Glutamatergic neuron (in vitro differentiated cells): ENCODE measurements around the gene USH1G. TPM values are rescaled to one million over a fixed set of nuclear protein-coding genes. Genes with fewer than 3 reads are reported as not detected.

Source experiments
- DNase-seq: peaks from one replicate; pipeline ENCODE4 v3.0.0; 2022
- H3K27ac Mint-ChIP-seq: one replicate; pipeline ENCODE4 v1.8.0; 2020; ENCODE audit warnings: mild to moderate bottlenecking, mixed read lengths, inconsistent platforms; ENCODE audit not compliant: unreplicated experiment
- H3K27me3 Mint-ChIP-seq: one replicate; pipeline ENCODE4 v1.8.0; 2020; ENCODE audit warnings: mild to moderate bottlenecking, moderate library complexity, mixed read lengths, inconsistent platforms; ENCODE audit not compliant: unreplicated experiment
- H3K36me3 Mint-ChIP-seq: one replicate; pipeline ENCODE4 v1.8.0; 2020; ENCODE audit warnings: mild to moderate bottlenecking, mixed read lengths, inconsistent platforms; ENCODE audit not compliant: unreplicated experiment
- H3K4me1 Mint-ChIP-seq: one replicate; pipeline ENCODE4 v1.8.0; 2020; ENCODE audit warnings: mild to moderate bottlenecking, low read depth, mixed read lengths, inconsistent platforms; ENCODE audit not compliant: unreplicated experiment
- H3K4me3 Mint-ChIP-seq: one replicate; pipeline ENCODE4 v1.8.0; 2020; ENCODE audit warnings: mild to moderate bottlenecking, mixed read lengths, inconsistent platforms; ENCODE audit not compliant: unreplicated experiment
- H3K9me3 Mint-ChIP-seq: one replicate; pipeline ENCODE4 v1.8.0; 2020; ENCODE audit warnings: mild to moderate bottlenecking, moderate library complexity, mixed read lengths, inconsistent platforms; ENCODE audit not compliant: unreplicated experiment
- CTCF ChIP-seq: fragments of 200-600 bp; sonication (generic); IDR thresholded peaks from one replicate; pipeline ENCODE4 v1.5.0; 2021; ENCODE audit not compliant: partially characterized antibody, unreplicated experiment
- total RNA-seq: library from RNA; stranded (reverse); fragmentation: NEBNext Ultra II Directional; extraction: Animal tissue kit (Norgen Biotek cat#: 25700); gene quantifications from one replicate; pipeline ENCODE4 v1.2.1, GENCODE V29; 2021; ENCODE audit not compliant: unreplicated experiment

The USH1G gene
- total RNA-seq, 1 donor from 2014 or later: 0.12 TPM

GRCh38 chr17:74868251-74868907 lies 54.7 kb downstream of the USH1G start:
- Mint-ChIP-seq H3K9me3 (peaks cover 7% of the 10 kb centered on the region), H3K27me3 (peaks cover 18% of the 10 kb centered on the region), H3K4me3 (no peak overlapping the region), H3K27ac (no peak overlapping the region), H3K4me1 (peaks cover 3% of the 10 kb centered on the region), H3K36me3 (no peaks in the 10 kb centered on the region)
- TF ChIP-seq CTCF: no peak
- DNase-seq: no peak

- no peak overlapping the region for H3K4me3 Mint-ChIP-seq
- H3K36me3 Mint-ChIP-seq: no peaks in the 10 kb centered on the region
- no peaks in the 10 kb centered on the region for H3K4me1 Mint-ChIP-seq
- no peak for TF ChIP-seq CTCF
- H3K27me3 Mint-ChIP-seq: peaks cover 14% of the 10 kb centered on the region
- peaks cover 3% of the 10 kb centered on the region for H3K9me3 Mint-ChIP-seq
- no peak overlapping the region for H3K27ac Mint-ChIP-seq
- no peak for DNase-seq
Observed at GRCh38 chr17:74866198-74866835, 56.7 kb downstream of the USH1G start.

Other genes starting within 250 kb of the USH1G start
- gene CD300LF, start 210.3 kb downstream of the USH1G start, total RNA-seq: not detected
- 2.1 TPM for gene RAB37, start 186.0 kb downstream of the USH1G start, total RNA-seq
- 26.9 TPM for gene NHERF1, start 174.6 kb downstream of the USH1G start, total RNA-seq
- 67.8 TPM for gene NAT9, start 146.9 kb downstream of the USH1G start, total RNA-seq
- gene GRIN2C, start 63.4 kb downstream of the USH1G start, total RNA-seq: 0.12 TPM
- 12.1 TPM for gene FDXR, start 50.3 kb downstream of the USH1G start, total RNA-seq
- not detected for gene FADS6, start 29.6 kb downstream of the USH1G start, total RNA-seq
- gene OTOP2, start 1.0 kb upstream of the USH1G start, total RNA-seq: not detected
- not detected for gene OTOP3, start 12.6 kb upstream of the USH1G start, total RNA-seq
- 106 TPM for gene HID1, start 49.5 kb upstream of the USH1G start, total RNA-seq
- 59.4 TPM for gene CDR2L, start 64.4 kb upstream of the USH1G start, total RNA-seq
- 22.2 TPM for gene MRPL58, start 89.4 kb upstream of the USH1G start, total RNA-seq
- 139 TPM for gene ATP5PD, start 123.7 kb upstream of the USH1G start, total RNA-seq
- 23.4 TPM for gene KCTD2, start 124.0 kb upstream of the USH1G start, total RNA-seq
- 1.1 TPM for gene SLC16A5, start 164.7 kb upstream of the USH1G start, total RNA-seq
- gene ARMC7, start 186.7 kb upstream of the USH1G start, total RNA-seq: 9.9 TPM
- gene NT5C, start 208.5 kb upstream of the USH1G start, total RNA-seq: 40.4 TPM
- gene JPT1, start 231.3 kb upstream of the USH1G start, total RNA-seq: 642 TPM